Measurements from ENCODE around the gene FASTK.
A peak's percentile ranks its signal among the peaks of the same experiment; 100 is the strongest.

Gene FASTK

GRCh38 chr7:151080522-151081169 is at the start of gene FASTK:
FASTK (minus strand) TSS chr7:151080809; CDS start chr7:151080766, 43 bp downstream.
- peak; percentile 74 to 81 for DNase-seq

GRCh38 chr7:151129960-151130591 is 49.5 kb upstream of the FASTK start:
- no peak for DNase-seq

- DNase-seq, result no peak
These were observed 48.7 kb upstream of the FASTK start for GRCh38 chr7:151129117-151129959.

GRCh38 chr7:151128716-151129115 is 48.1 kb upstream of the FASTK start:
- DNase-seq, result no peak

- DNase-seq, result no peak
These were observed 47.5 kb upstream of the FASTK start for GRCh38 chr7:151128144-151128543.

GRCh38 chr7:151126491-151127137 is 46.0 kb upstream of the FASTK start:
- DNase-seq, result no peak

GRCh38 chr7:151125846-151126481 is 45.4 kb upstream of the FASTK start:
- no peak for DNase-seq

- DNase-seq, result no peak
These were observed 44.8 kb upstream of the FASTK start for GRCh38 chr7:151125470-151125845.

GRCh38 chr7:151124899-151125399 is 44.3 kb upstream of the FASTK start:
- DNase-seq, result no peak

GRCh38 chr7:151124481-151124880 is 43.9 kb upstream of the FASTK start:
- no peak for DNase-seq

GRCh38 chr7:151123822-151124464 is 43.3 kb upstream of the FASTK start:
- peak; percentile 88 to 89 for DNase-seq

- DNase-seq, result no peak
These were observed 42.7 kb upstream of the FASTK start for GRCh38 chr7:151123158-151123821.

- DNase-seq, result no peak
These were observed 42.2 kb upstream of the FASTK start for GRCh38 chr7:151122796-151123157.

- no peak for DNase-seq
These were observed 41.7 kb upstream of the FASTK start for GRCh38 chr7:151122276-151122675.

- DNase-seq, result no peak
These were observed 41.0 kb upstream of the FASTK start for GRCh38 chr7:151121380-151122170.

- no peak for DNase-seq
These were observed 40.3 kb upstream of the FASTK start for GRCh38 chr7:151120896-151121295.

GRCh38 chr7:151119902-151120301 is 39.3 kb upstream of the FASTK start:
- no peak for DNase-seq

GRCh38 chr7:151119055-151119415 is 38.4 kb upstream of the FASTK start:
- no peak for DNase-seq

GRCh38 chr7:151118108-151119054 is 37.8 kb upstream of the FASTK start:
- no peak for DNase-seq

GRCh38 chr7:151117565-151117964 is 37.0 kb upstream of the FASTK start:
- DNase-seq, result peak in 1 of 2 donors; percentile 13
